Activated CD8-positive, alpha-beta memory T cell treated with anti-CD3 and anti-CD28 coated beads, Interleukin-2, amount 50 U/mL, for 4 hours (primary cell): Measurements from ENCODE around the gene CNNM2.
"Not testable (repeated sequence)": the region's sequence is repeated elsewhere in the genome, so short reads cannot be mapped to it uniquely, and the experiment has no call there.

Source experiments
- DNase-seq: peaks from one replicate; pipeline ENCODE4 v3.0.0-alpha.2; 2020

The CNNM2 gene

DNA sequence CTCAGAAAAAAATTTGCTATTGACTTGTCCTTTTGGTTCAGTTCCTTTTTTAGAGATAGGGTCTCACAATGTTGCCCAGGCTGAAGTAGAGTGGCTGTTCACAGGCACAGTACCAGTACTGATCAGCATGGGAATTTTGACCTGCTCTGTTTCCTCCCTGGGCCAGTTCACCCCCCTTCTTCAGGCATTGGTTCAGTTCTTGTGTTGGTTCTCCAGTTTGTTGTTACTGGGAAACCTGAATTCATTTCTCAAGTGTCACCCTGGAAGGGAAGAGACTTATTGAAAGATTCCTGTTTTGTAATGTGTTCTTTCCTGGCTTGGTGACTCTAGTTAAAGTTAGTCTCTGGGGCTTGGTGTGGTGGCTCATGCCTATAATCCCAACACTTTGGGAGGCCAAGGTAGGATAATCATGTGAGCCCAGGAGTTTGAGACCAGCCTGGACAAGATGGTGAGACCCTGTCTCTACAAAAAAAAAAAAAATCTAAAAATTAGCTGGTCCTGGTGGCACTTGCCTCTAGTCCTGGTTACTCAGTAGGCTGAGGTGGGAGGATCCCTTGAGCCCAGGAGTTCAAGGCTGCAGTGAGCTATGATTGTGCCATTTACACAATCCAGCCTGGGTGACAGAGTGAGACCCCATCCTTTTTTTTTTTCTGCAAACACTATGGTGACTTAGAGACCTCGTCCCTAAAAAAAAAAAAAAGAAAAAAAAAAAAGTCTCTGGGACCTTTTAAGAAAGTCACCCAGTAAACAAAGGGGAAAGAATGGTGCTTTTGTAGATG lies 52.7 kb downstream of the CNNM2 start:
- no peak for DNase-seq

DNA sequence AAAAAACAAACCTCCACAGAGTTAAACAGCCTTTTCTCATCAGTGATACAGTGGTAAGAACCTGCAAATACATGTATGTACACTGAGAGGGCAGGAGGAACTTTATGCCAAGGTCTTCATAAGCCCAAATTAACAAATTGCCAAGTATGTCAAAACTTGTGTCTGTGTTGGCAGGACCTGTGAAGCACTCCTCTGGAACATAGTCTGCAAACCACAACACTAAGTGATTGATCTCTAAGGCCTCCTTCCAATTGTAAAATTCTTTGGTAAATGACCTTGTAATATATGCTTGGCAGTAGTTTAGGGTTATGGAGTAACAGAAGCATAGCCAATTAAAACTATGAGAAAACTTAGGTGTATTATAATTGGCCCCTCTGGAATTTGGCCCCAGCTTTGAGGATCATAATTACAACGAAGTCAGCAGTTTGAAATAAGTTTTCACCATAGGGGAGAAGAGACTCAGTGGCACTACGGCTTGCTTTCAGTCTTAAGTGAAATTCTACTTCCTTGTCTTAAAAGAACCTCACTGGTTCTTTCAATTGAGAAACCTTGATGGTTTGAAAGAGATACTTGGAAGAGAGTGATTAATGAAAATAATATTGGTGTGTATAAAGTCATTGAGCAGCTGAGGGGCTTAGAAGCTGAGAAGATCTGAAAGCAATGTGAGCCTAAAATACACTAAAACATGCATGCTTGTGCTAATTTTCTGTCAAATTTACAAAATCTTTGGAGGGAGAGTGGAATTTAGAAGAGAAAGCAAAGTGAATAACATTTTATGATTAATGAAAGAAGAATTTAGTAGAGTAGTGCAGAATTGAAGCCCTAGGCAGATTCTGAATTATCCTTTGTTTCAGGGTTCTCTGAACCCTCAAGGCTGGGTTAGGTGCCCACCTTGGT lies 57.6 kb downstream of the CNNM2 start:
- DNase-seq = no peak

DNA sequence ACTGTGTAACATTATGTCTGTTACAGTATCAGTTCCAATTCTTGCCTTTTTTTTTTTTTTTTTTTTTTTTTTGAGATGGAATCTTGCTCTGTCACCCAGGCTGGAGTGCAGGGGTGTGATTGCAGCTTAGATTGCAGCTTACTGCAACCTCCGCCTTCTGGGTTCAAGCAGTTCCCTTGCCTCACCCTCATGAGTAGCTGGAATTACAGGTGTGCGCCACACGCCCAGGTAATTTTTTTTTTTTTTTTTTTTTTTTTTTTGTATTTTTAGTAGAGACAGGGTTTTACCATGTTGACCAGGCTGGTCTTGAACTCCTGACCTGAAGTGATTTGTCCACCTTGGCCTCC lies 58.3 kb downstream of the CNNM2 start:
- not testable (repeated sequence) for DNase-seq

DNA sequence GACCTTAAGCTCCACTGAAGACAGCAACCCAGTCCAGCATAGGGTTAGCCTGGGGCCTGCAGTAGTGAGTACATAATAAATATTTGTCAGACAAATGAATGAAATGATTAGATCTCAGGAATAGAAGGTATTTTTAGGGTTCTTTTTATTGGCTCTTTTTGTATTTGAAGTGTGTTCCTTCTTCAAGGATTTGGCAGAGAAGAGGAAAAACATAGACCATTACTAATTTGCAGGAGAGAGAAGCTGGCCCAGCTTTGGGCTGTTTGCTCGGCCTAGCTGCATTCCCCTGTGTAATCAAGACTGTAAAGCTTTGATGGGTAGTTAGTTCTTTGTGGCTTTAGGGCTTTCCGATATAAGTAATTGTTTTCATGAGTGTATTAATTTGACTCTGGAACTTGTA lies 64.2 kb downstream of the CNNM2 start:
- no peak for DNase-seq

DNA sequence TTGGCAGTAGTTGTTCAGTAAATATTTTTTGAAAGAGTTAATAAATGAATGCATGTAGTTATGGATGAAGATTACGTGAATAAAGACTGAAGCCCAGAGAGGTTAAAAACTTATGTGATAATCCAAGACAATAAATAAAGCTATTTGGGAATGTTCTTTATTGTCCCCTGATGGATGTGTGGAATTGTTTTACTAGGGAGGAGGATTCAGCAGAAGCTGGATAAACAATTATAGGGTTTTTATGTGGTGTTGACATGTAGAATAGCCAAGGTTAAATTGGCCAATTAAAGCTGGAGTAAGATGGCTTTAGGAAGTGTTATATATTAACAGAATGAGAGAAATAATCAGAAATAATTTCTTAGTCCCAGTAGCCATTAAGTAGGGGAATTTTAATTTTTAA lies 66.0 kb downstream of the CNNM2 start:
- DNase-seq = no peak

DNA sequence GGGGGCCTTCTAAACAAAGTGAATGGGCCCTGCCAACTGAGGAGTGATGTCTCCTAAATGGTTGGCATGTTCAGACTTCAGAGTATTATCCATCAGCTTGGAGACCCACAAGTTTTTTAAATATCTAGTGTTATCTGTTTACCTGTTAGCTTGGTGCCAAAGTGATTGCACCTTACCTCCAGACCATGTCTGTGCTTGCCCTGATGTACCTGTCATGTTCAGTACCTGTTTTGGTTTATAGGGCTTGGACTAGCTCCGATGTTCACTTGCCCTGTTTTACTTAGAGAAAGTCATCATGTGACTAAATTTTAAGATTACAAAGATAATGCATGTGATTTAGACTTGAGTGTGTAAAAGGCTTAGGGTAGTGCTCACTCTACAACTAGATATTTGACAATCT lies 67.7 kb downstream of the CNNM2 start:
- DNase-seq = no peak

DNA sequence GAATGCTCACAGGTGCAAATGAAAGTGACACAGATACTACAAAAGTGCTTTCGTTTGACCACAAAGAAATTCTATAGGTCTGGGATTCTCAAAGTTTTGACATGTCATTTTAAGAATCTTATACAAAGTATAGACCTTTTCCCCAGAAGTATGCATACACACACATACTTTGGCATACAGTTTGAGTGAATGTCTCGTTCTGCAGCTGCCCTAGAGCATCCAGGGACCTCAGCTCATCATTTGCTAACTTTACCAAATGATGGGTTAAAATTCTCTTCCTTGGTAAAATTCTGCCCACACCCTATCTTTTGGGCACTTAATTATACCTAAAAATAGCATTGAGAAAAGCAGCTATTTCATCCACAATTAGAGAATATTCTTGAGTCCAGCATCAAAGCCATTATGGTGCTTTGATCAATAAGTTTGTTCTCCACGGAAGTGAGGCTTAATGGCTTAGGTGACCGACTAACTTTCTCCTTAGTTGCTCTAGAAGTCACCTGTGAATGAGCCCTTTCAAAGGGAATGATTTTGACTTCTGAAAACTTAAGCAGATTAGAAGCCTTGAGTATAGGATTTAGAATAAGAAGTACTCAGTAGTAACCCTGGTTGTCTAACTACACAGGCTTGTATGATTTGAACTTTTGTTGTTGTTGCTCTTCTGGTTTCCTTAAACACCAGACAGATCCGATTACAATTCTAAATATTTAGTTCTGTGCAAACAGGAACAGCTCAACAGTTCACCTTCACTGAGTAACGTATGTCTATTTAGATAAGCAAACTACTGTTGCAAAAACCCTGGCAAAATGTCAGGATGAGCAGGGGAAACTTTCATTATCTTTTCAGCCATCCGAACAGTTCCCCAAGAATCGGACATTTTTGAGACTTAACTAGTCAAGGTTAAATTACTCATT lies 70.6 kb downstream of the CNNM2 start:
- no peak for DNase-seq

DNA sequence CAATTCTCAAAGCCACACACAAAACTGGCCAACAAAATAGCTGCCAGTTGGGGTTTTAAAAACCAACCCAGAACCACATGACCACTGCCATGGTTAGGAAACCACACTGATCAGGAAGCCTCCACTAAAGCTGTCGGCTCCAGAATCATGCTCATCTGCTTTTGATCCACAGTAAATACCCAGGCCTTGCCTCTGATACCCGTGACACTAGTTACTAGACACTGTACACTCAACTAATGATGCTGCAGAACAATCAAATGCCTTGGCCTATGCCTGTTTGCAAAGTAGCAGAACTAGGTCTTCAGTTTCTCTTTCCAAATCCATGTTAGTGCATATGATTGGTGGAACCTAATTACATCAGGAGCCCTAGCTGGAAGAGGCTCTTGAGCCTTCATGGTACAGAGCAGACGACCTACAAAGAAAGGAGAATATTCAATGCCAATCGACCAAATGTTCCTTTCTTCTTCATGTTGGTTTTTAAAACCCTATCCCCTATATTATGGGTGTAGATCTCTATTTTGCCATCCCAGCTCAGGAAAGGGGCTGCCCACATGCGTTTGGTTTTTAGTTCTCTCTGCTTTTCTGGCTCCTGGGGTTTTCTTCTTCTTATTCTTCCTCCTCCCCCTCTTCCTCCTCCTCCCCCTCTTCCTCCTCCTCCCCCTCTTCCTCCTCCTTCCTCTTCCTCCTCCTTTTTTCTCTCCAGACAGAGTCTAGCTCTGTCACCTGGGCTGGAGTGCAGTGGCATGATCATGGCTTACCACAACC lies 76.6 kb downstream of the CNNM2 start:
- no peak for DNase-seq

DNA sequence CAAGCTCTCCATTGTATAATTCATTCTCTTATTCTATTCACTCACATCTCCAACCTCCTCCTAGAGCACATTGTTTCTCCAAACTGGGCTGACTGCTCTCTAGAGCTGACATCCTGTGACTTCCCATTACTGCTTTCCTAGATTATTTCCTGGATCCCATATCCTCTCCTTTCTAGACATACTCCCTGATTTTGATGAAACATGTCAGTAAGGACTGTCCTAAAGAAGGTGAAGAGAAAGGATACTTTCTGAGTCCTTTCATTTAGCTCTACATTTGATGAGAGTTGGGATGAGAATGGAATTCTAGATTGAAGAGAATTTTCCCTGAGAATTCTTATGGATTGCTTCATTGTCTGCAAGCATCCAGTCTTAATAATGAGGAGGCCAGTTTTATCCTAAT lies 78.8 kb downstream of the CNNM2 start:
- no peak for DNase-seq

DNA sequence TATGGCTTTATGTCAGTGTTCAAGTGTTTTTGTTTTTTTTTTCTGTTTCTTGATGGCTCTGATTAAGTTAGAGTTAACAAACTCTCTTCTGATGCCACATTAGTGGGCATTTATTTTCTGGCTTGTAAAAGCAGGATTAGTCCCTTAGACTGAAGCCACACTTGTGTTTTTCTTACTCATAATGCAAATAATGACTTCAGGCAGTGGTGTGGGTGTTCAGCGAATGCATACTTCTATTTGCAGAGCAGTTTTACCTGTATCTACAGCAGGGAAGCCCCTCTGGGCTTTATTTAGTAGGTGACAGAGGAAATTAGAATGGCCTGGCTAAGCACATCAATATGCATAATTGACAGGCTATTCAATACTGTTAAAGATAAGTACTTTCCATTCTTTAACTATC lies 79.9 kb downstream of the CNNM2 start:
- DNase-seq = no peak

DNA sequence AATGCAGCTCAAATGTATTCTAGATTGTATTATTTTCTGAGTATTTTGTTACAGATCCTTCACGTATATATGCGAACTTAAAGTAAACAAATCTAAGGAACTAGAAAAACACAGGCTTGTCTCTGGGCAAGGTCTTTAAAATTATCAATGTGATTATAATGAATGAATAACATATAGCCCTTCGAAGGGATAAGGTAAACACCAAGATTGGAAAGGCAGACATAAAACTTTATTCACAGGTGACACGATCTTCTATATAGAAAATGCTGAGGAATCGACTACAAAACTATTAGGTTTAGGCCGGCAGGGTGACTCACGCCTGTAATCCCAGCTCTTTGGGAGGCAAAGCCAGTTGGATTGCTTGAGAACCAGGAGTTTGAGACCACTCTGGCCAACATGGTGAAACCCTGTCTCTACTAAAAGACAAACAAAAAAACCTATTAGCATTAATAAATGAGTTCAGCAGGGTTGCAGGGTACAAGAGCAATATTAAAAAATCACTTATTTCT lies 80.4 kb downstream of the CNNM2 start:
- no peak for DNase-seq

DNA sequence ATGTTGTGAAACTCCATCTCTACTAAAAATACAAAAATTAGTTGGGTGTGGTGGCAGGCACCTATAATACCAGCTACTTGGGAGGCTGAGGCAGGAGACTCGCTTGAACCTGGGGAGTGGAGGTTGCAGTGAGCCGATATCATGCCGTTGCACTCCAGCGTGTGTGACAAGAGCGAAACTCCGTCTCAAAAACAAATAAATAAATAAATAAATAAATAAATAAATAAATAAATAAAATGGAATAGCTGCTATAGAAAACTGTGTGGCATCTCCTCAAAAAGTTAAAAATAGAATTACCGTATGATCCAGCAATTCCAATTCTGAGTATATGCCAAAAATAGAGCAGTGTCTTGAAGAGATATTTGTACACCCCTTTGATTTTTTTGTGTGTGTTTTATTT lies 82.0 kb downstream of the CNNM2 start:
- not testable (repeated sequence) for DNase-seq

DNA sequence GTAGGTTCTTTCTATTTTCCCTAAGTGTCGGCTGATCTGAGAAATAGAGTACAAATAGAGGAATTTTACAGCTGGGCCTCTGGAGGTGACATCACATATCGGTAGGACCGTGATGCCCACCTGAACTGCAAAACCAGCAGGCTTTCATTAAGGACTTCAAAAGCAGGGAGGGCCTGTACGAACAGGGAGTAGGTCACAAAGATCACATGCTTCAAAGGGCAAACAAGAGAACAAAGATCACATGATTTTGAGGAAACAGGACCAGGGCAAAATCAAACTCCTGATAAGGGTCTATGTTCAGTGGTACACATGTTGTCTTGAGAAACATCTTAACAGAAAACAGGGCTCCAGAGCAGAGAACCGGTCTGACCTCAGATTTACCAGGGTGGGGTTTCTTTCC lies 88.9 kb downstream of the CNNM2 start:
- DNase-seq = no peak

DNA sequence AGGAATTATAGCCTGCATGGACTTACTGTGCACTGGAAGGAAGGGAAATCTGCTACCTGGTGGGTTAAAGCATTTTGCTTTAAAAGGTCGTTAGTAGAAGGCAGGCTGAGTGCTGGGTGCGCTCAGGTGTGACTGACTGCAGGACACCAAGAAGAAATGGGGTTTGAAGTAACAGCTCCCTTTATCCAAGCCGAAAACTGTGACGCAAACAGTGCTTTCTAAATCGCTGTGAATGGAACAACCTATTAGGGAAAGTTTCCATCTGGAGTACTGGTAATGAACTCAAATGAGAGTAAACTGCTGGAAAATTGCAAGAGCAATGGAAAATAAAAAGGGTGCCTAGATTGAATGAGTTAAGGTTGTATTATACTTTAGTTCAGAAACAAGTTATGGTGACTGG lies 95.3 kb downstream of the CNNM2 start:
- no peak for DNase-seq

DNA sequence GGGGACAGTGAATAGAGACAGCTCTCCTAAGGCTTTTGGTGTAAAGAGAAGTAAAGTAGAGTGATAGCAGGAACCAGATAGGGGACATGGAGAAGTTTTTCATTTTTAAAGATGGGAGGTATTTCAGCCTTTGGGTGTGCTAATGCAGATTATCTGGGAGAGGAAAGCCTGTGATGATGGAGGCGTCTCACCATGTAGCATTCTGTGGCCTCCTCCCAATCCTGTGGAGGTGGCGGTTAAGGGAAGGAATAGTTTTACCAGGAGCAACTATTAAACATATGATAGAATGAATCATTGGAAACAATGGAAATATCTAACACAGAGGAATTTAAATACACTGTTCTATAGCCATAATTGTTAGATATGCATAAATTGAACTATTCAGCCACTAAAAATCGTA lies 101.3 kb downstream of the CNNM2 start:
- DNase-seq = no peak

DNA sequence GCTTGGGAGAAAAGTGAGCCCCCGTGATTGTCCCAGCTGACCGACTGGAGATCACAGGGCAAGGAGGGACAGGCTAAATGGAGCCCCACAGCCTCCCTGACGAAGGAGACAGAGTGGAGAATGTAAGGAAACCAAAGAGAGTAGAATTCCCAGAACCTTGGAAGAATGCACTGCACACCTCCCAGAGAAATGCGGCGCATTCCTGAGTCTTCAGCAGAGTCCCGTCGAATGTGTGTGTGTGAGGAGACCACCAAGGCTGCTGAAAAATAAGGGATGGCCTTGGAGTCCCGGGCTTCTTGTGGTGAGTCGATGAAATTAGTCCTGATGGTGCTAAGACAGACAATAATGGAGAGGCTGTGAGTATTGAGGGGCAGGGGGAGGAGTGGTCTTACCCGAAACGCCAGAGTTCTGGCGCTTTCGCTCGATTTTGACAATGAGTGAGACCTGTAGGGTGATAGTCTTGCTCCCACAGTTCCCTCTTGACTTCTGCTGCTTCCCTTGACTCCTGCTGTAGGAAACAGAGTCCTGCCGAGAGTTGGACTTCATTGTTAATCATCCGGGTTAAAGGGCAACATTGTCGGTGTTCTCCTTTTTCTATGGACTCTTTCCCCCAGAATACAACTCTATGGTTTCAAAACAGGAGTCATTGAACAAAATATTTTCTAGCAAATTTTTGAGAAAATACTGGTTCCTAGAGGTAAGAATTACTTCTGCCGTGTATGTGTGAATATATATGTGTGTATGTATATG lies 103.2 kb downstream of the CNNM2 start:
- no peak for DNase-seq

DNA sequence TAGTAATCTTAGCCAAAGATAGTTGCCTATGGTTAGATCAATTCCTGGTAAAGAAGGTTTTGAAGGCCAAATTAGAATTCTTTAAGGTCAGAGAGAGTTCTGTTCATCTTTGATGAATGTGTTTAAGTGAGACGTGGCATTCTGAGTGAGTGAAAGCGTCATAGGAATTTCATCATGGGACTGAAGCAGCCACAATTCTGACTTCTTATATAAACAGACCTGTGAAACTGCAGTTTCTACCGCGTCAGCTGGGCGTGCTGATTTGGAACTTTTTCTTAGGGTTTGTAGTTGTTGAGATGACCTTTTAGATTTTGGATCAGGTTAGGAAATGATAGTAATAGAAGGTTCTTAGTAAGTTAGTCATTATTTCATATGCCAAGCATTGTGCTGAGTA lies 103.8 kb downstream of the CNNM2 start:
- DNase-seq = no peak

DNA sequence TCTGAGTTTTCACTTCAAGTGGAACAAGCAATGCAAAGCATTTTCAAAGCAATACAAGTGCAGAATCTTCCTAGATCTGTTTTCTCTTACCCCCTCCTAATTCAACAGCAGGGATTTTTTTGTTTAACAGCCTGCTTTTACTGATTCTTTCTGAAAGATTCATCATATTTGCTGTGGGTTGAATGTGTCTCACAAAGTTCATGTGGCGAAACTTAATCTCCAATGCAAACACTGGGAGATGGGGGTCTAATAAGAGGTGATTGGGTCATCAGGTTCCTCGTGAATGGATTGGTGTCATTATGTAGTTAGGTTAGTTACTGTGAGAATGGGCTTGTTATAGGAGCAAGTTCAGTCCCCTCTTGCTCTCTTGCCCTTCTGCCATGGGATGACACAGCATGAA lies 107.6 kb downstream of the CNNM2 start:
- no peak for DNase-seq

DNA sequence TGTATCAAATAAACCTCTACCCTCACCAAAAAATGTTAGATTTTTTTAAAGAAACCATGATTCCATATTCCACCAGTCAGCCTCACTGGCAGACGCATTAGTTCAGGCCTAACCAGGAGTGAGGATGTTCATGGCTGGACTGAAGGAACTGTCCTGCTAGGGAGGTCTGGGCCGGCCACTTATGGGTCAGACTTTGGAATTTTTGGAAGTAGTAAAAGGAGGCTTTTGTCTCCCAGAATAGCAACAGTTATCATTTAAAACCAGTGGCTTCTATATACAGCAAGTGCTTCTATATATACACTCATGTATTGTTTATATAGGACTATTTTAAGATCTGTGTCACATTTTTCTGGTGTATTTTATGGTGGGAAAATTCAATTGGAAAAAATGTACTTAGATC lies 120.5 kb downstream of the CNNM2 start:
- DNase-seq = no peak

DNA sequence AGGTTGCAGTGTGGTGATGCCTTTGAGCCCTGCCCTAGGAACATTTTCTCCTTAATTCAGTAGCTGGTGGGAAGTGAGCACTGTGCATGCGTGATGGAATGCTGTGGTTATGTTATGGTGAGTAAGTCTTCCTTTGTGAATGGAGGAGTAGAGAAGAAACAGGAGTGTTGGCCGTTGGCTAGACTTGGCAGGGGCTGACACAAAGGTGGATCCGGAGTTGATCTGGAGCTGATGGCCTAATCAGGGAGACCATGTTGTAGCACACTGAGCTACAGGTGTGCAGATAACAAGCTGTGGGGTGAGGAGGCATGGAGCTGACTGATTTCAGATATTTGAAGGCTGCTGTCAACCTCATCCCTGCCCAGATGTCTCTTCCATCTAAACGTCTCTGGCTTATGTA lies 122.3 kb downstream of the CNNM2 start:
- no peak for DNase-seq

DNA sequence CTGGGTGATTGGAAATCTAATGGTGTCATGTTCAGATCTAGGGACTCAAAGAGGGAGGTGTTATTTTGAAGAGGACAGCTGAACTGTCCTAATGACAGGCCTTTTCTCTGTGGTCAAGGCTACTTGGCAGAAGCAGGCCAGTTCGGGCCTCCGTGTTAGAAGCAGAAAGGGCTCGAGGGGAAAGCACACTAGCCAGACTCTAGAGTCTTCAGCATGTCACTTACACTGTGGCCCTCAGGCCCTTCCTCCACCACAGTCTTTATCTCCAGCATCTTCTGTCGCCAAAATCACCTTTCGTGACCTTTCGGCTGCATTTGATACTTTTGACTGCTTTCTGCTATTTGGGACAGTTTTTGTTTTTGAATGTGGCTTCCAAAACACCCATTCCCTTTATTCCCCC lies 123.3 kb downstream of the CNNM2 start:
- DNase-seq = no peak

DNA sequence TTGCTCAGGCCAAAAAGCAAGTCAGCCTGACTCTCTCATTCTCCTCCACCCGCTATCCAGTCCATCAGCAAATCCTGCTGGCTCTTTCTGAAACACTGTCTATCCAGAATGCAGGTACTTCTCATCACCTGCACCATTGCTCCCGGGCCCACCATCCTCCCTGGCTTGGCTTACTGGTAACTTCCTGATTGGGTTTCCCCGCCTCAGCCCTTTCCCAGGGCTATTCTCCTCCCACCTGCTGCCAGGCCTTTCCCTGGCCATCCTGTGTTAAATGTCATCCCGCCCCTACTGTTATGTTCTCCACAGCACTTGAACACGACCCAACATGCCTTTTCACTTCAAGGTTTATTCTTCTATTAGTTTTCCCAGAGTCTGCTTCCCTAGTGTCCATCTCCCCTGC lies 124.0 kb downstream of the CNNM2 start:
- DNase-seq = no peak
